ENCODE results near the gene ZKSCAN3.

DNA sequence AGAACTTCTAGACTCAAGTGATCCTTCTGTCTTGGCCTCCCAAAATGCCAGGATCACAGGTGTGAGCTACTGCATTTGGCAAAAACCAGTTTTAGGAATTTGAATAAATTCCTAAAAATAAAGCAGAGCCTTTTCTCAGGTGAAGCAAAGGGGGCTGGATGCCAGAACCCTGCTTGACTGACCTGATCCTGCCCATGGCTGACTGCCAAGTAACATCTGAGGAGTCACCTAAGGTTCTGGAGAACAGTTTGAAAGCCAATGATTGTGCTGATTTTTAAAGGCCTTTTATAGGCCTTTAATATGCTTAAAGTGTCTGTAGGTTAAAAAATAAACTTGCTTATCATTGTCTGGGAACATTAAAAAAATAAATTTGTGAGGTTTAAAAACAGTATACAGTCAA, 63.9 kb downstream of the ZKSCAN3 start:
- TF ChIP-seq, protein P1, sequence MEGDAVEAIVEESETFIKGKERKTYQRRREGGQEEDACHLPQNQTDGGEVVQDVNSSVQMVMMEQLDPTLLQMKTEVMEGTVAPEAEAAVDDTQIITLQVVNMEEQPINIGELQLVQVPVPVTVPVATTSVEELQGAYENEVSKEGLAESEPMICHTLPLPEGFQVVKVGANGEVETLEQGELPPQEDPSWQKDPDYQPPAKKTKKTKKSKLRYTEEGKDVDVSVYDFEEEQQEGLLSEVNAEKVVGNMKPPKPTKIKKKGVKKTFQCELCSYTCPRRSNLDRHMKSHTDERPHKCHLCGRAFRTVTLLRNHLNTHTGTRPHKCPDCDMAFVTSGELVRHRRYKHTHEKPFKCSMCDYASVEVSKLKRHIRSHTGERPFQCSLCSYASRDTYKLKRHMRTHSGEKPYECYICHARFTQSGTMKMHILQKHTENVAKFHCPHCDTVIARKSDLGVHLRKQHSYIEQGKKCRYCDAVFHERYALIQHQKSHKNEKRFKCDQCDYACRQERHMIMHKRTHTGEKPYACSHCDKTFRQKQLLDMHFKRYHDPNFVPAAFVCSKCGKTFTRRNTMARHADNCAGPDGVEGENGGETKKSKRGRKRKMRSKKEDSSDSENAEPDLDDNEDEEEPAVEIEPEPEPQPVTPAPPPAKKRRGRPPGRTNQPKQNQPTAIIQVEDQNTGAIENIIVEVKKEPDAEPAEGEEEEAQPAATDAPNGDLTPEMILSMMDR (IDR thresholded peaks at IDR 0.05; ENCODE audit: insufficient read depth, low read length), result no peak
- TF ChIP-seq POLR2AphosphoS5 (IDR thresholded peaks at IDR 0.05; ENCODE audit: low read depth), result no peak
- TF ChIP-seq SPI1 (IDR thresholded peaks at IDR 0.05; ENCODE audit: borderline replicate concordance, low read depth), result no peak
- TF ChIP-seq, protein P2, sequence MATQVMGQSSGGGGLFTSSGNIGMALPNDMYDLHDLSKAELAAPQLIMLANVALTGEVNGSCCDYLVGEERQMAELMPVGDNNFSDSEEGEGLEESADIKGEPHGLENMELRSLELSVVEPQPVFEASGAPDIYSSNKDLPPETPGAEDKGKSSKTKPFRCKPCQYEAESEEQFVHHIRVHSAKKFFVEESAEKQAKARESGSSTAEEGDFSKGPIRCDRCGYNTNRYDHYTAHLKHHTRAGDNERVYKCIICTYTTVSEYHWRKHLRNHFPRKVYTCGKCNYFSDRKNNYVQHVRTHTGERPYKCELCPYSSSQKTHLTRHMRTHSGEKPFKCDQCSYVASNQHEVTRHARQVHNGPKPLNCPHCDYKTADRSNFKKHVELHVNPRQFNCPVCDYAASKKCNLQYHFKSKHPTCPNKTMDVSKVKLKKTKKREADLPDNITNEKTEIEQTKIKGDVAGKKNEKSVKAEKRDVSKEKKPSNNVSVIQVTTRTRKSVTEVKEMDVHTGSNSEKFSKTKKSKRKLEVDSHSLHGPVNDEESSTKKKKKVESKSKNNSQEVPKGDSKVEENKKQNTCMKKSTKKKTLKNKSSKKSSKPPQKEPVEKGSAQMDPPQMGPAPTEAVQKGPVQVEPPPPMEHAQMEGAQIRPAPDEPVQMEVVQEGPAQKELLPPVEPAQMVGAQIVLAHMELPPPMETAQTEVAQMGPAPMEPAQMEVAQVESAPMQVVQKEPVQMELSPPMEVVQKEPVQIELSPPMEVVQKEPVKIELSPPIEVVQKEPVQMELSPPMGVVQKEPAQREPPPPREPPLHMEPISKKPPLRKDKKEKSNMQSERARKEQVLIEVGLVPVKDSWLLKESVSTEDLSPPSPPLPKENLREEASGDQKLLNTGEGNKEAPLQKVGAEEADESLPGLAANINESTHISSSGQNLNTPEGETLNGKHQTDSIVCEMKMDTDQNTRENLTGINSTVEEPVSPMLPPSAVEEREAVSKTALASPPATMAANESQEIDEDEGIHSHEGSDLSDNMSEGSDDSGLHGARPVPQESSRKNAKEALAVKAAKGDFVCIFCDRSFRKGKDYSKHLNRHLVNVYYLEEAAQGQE (IDR thresholded peaks at IDR 0.05; ENCODE audit: insufficient replicate concordance, low read depth), result no peak

Measured in HL-60 (cell line).